HepG2 (cell line): ENCODE data around the gene PTH2. TPM values are rescaled to one million over a fixed set of nuclear protein-coding genes. Genes with fewer than 3 reads are reported as not detected.

Experiments
- ATAC-seq: fragments of 200-7000 bp; cut with Tn5 transposase; 3 replicates; pipeline ENCODE4 v1.9.1; 2020; ENCODE audit warnings: mild to moderate bottlenecking, moderate library complexity
- BruUV-seq: library from RNA; stranded (reverse); fragments of 400-500 nt; replicated peaks from 2 replicates; lab custom pipeline; 2021; lab: Mats Ljungman, UMichigan
- CTCF ChIA-PET: fragments of 300-600 bp; formaldehyde crosslinking; extraction: SDS; loops from one replicate; lab custom pipeline; 2021; ENCODE audit warnings: low total read pairs, inconsistent platforms, low intra/inter-chr PET ratio; lab: Yijun Ruan, JAX
- POLR2A ChIA-PET: fragments of 350-600 bp; sonication (Branson Sonifier 250); formaldehyde crosslinking; loops from one replicate; lab custom pipeline; 2020; ENCODE audit warnings: antibody characterized with exemption, inconsistent platforms; lab: Yijun Ruan, JAX
- DNase-seq: peaks from one replicate; pipeline ENCODE4 v3.0.0-alpha.2; 2015; ENCODE audit warnings: low spot score
- FAIRE-seq: peaks from 3 replicates; lab custom pipeline; 2011; peaks lifted over from hg19 to GRCh38; lab: Jason Lieb, UNC
- H2AFZ ChIP-seq: one replicate; pipeline ENCODE4 v1.6.1; 2011; ENCODE audit warnings: low read length, inconsistent platforms
- H3K27ac ChIP-seq: fragments of 300-600 bp; 3 replicates; pipeline ENCODE4 v1.8.0; 2011; ENCODE audit warnings: mixed run types, mild to moderate bottlenecking, mixed read lengths, low read length, inconsistent platforms; ENCODE audit not compliant: insufficient read depth; ENCODE audit errors: extremely low read length
- H3K27me3 ChIP-seq, 2 experiments: fragments of 200-600 bp in 1 of 2; 2 replicates in 1 of 2; 3 replicates in 1 of 2; pipeline versions ENCODE4 v1.6.0 to v1.8.0; 2011; ENCODE audit warnings: low read length in 2 of 2, mild to moderate bottlenecking in 2 of 2, moderate library complexity in 2 of 2, inconsistent platforms in 1 of 2; ENCODE audit not compliant: insufficient read depth in 2 of 2, control insufficient read depth in 1 of 2
- H3K36me3 ChIP-seq, 2 experiments: fragments of 200-600 bp in 1 of 2; replicated peaks in 1 of 2; 2 replicates in 1 of 2; 3 replicates in 1 of 2; pipeline versions ENCODE4 v1.5.1 to v1.8.0; 2011; ENCODE audit warnings: low read length in 2 of 2, inconsistent platforms in 1 of 2; ENCODE audit not compliant: insufficient read depth in 2 of 2, control insufficient read depth in 1 of 2
- H3K4me1 ChIP-seq: 2 replicates; pipeline ENCODE4 v1.5.1; 2012; ENCODE audit warnings: low read length, inconsistent platforms; ENCODE audit not compliant: insufficient read depth
- H3K4me2 ChIP-seq: 2 replicates; pipeline ENCODE4 v1.6.0; 2011; ENCODE audit warnings: low read depth, low read length, inconsistent platforms
- H3K4me3 ChIP-seq, 3 experiments: fragments of 200-600 bp in 1 of 3; sonication (generic), shearing (Covaris generic) in 1 of 3; replicated peaks in 1 of 3; 2 replicates each; pipeline ENCODE4 v1.5.1; 2011 to 2016; ENCODE audit warnings: low read length in 3 of 3, inconsistent platforms in 2 of 3, low read depth in 2 of 3, mild to moderate bottlenecking in 2 of 3, control low read depth in 1 of 3, mixed read lengths in 1 of 3; ENCODE audit not compliant: insufficient read depth in 1 of 3
- H3K79me2 ChIP-seq: one replicate; pipeline ENCODE4 v1.6.1; 2011; ENCODE audit warnings: low read length, inconsistent platforms; ENCODE audit not compliant: insufficient read depth
- H3K9ac ChIP-seq: 2 replicates; pipeline ENCODE4 v1.6.0; 2011; ENCODE audit warnings: mild to moderate bottlenecking, low read depth, low read length, inconsistent platforms; ENCODE audit not compliant: insufficient read depth
- H3K9me3 ChIP-seq: 2 replicates; pipeline ENCODE4 v1.5.1; 2012; ENCODE audit warnings: mild to moderate bottlenecking, low read length
- H4K20me1 ChIP-seq: 2 replicates; pipeline ENCODE4 v1.6.0; 2011; ENCODE audit warnings: inconsistent platforms, mild to moderate bottlenecking, low read length, moderate library complexity; ENCODE audit not compliant: insufficient read depth
- AGO2 ChIP-seq: fragments of 200-400 bp; formaldehyde crosslinking; optimal IDR thresholded peaks from 2 replicates; pipeline ENCODE3; 2017; ENCODE audit warnings: mild to moderate bottlenecking, low read depth, low read length, moderate library complexity
- ARHGAP35 ChIP-seq: sonication (generic); formaldehyde crosslinking; IDR thresholded peaks from 2 replicates; pipeline ENCODE4 v1.9.0; 2022; ENCODE audit warnings: mild to moderate bottlenecking, inconsistent platforms, moderate library complexity, missing genetic modification reagents, borderline replicate concordance
- GFI1 ChIP-seq: sonication (generic); formaldehyde crosslinking; IDR thresholded peaks from 2 replicates; pipeline ENCODE4 v1.5.0; 2020; ENCODE audit warnings: missing genetic modification reagents, mild to moderate bottlenecking, borderline replicate concordance
- GZF1 ChIP-seq: sonication (generic); formaldehyde crosslinking; IDR thresholded peaks from 2 replicates; pipeline ENCODE4 v1.5.1; 2020; ENCODE audit warnings: mild to moderate bottlenecking, missing genetic modification reagents
- JUND ChIP-seq: sonication (generic); formaldehyde crosslinking; IDR thresholded peaks from 2 replicates; pipeline ENCODE4 v1.8.0; 2022; ENCODE audit warnings: mild to moderate bottlenecking, missing genetic modification reagents
- KDM3A ChIP-seq: IDR thresholded peaks from 2 replicates; pipeline ENCODE4 v1.6.1; 2018; ENCODE audit warnings: low read depth, missing compliant biosample characterization
- MEIS2 ChIP-seq: sonication (generic); formaldehyde crosslinking; IDR thresholded peaks from 2 replicates; pipeline ENCODE4 v1.9.0; 2021; ENCODE audit warnings: mild to moderate bottlenecking, missing genetic modification reagents
- NFE2L2 ChIP-seq: fragments of 150-350 bp; IDR thresholded peaks from 2 replicates; pipeline ENCODE4 v1.6.1; 2014; ENCODE audit warnings: low read length
- PBX2 ChIP-seq: IDR thresholded peaks from 2 replicates; pipeline ENCODE4 v1.6.1; 2016; ENCODE audit warnings: control low read depth
- PHB2 ChIP-seq: fragments of 450-650 bp; IDR thresholded peaks from 2 replicates; pipeline ENCODE4 v1.6.1; 2018; ENCODE audit not compliant: partially characterized antibody
- ZNF136 ChIP-seq: sonication (generic); formaldehyde crosslinking; IDR thresholded peaks from 2 replicates; pipeline ENCODE4 v1.8.1; 2022; ENCODE audit warnings: low read depth, mild to moderate bottlenecking, moderate library complexity, missing genetic modification reagents
- ZNF713 ChIP-seq: sonication (generic); formaldehyde crosslinking; IDR thresholded peaks from 2 replicates; pipeline ENCODE4 v1.4.0; 2020; ENCODE audit warnings: mild to moderate bottlenecking, missing genetic modification reagents
- ZNF781 ChIP-seq: sonication (generic); formaldehyde crosslinking; IDR thresholded peaks from 2 replicates; pipeline ENCODE4 v1.5.1; 2020; ENCODE audit warnings: borderline replicate concordance, mild to moderate bottlenecking, missing genetic modification reagents; ENCODE audit errors: not compliant biosample characterization
- WGBS: methylation state at CpG from one replicate; pipeline ENCODE4 v1.1.6; 2017; ENCODE audit warnings: low lambda C conversion rate; 5-methylcytosine and 5-hydroxymethylcytosine counted together
- in situ Hi-C: cut with HindIII; loops from 2 replicates; pipeline ENCODE4 v1.10.0; 2017; ENCODE audit warnings: low pct_unique_long_range_greater_than_20kb; ENCODE audit not compliant: extremely low pct_ligation_motif_present
- intact Hi-C: fragments of 100-400 bp; cut with micrococcal nuclease; formaldehyde crosslinking; loops from one replicate; pipeline ENCODE4 v1.10.0; 2022; ENCODE audit not compliant: unreplicated experiment
- polyA plus RNA-seq, 8 experiments: library from polyadenylated mRNA; depleted of rRNA in 3 of 8; stranded (reverse) in 7 of 8; unstranded in 1 of 8; fragments of >200 nt; fragmentation: Illumina TruSeq in 4 of 8; extraction: Trizol in 4 of 8; gene quantifications; 2 replicates each; pipeline versions ENCODE4 v1.2.1 to v1.2.3, GENCODE V29; 2011 to 2016; ENCODE audit warnings: low read depth in 4 of 8, missing spikeins in 1 of 8, mixed read lengths in 1 of 8; ENCODE audit not compliant: insufficient read depth in 1 of 8
- total RNA-seq, 5 experiments: library from RNA; depleted of rRNA; stranded (reverse); fragments of >200 nt; fragmentation: Illumina TruSeq; extraction: Trizol; gene quantifications; 2 replicates each; pipeline ENCODE4 v1.2.3, GENCODE V29; 2016; ENCODE audit warnings: low read depth in 1 of 5
- TF ChIP-seq, protein P1 (sequence below), 2 experiments: IDR thresholded peaks; 2 replicates each; pipeline ENCODE4 v1.6.1; 2011 to 2012; ENCODE audit warnings: low read length in 2 of 2, borderline replicate concordance in 1 of 2, low read depth in 1 of 2, mild to moderate bottlenecking in 1 of 2, moderate library complexity in 1 of 2
- TF ChIP-seq, protein P2 (sequence below): sonication (generic); formaldehyde crosslinking; conservative IDR thresholded peaks from 2 replicates; pipeline ENCODE4 v1.4.0; 2020; ENCODE audit warnings: mild to moderate bottlenecking, missing genetic modification reagents, moderate library complexity

The PTH2 gene
- total and polyA plus RNA-seq, 2 of the 13 experiments (the other 11 are each of a cell fraction or from before 2014, with no cell fraction given), result not detected

- peaks cover 7 to 49% of the 10 kb centered on the region in 2 experiments; a peak in 4 of 5 replicates for H3K27me3 ChIP-seq
- peak overlapping the region; percentile 16 to 76 (median 70); a peak in 4 of 6 replicates for H3K4me3 ChIP-seq
- CTCF ChIA-PET, result interaction anchor here (2.3 kb wide), 1 partner anchor 50 kb away, joined by 45 read pairs; no protein-coding TSS in a partner anchor
- in situ Hi-C loops (no loop called here), intact Hi-C loops (no loop called here)
- POLR2A ChIA-PET, result interaction anchor here (1.0 to 2.1 kb wide), 5 partner anchors 9 to 81 kb away, joined by 3 to 21 read pairs (median 3); partner anchors contain the start of genes ALDH16A1 and PIH1D1
- WGBS, result 10% methylated on average over 11 of the region's 11 CpGs
- DNase-seq (no peak), ATAC-seq (no peak), FAIRE-seq (no peak)
- H2AFZ ChIP-seq, result peak overlapping the region; percentile 72
- peak overlapping the region; percentile 75 for H3K4me2 ChIP-seq
- BruUV-seq, result no TSS peak
- peaks cover 0 to 10% of the 10 kb centered on the region in 2 experiments; a peak in 3 of 5 replicates for H3K36me3 ChIP-seq
- no peak overlapping the region for H3K27ac ChIP-seq
- TF ChIP-seq AGO2 (no peak), ZNF136 (CRISPR knock-in tag) (no peak), ZNF713 (no peak), MEIS2 (no peak), ARHGAP35 (CRISPR knock-in tag) (0 out of 2 replicates have a peak, but pooled peaks have one; percentile 8), ZNF781 (no peak), KDM3A (no peak), GFI1 (CRISPR knock-in tag) (0 out of 2 replicates have a peak, but pooled peaks have one; percentile 19), JUND (CRISPR knock-in tag) (no peak), PBX2 (CRISPR knock-in tag) (no peak), PHB2 (no peak), GZF1 (no peak), NFE2L2 (no peak)
- TF ChIP-seq, protein P1, sequence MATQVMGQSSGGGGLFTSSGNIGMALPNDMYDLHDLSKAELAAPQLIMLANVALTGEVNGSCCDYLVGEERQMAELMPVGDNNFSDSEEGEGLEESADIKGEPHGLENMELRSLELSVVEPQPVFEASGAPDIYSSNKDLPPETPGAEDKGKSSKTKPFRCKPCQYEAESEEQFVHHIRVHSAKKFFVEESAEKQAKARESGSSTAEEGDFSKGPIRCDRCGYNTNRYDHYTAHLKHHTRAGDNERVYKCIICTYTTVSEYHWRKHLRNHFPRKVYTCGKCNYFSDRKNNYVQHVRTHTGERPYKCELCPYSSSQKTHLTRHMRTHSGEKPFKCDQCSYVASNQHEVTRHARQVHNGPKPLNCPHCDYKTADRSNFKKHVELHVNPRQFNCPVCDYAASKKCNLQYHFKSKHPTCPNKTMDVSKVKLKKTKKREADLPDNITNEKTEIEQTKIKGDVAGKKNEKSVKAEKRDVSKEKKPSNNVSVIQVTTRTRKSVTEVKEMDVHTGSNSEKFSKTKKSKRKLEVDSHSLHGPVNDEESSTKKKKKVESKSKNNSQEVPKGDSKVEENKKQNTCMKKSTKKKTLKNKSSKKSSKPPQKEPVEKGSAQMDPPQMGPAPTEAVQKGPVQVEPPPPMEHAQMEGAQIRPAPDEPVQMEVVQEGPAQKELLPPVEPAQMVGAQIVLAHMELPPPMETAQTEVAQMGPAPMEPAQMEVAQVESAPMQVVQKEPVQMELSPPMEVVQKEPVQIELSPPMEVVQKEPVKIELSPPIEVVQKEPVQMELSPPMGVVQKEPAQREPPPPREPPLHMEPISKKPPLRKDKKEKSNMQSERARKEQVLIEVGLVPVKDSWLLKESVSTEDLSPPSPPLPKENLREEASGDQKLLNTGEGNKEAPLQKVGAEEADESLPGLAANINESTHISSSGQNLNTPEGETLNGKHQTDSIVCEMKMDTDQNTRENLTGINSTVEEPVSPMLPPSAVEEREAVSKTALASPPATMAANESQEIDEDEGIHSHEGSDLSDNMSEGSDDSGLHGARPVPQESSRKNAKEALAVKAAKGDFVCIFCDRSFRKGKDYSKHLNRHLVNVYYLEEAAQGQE (IDR thresholded peaks at IDR 0.05; ENCODE audit: borderline replicate concordance in 1 of 2, low read depth in 1 of 2, low read length in 2 of 2), result no peak
- TF ChIP-seq, protein P2, sequence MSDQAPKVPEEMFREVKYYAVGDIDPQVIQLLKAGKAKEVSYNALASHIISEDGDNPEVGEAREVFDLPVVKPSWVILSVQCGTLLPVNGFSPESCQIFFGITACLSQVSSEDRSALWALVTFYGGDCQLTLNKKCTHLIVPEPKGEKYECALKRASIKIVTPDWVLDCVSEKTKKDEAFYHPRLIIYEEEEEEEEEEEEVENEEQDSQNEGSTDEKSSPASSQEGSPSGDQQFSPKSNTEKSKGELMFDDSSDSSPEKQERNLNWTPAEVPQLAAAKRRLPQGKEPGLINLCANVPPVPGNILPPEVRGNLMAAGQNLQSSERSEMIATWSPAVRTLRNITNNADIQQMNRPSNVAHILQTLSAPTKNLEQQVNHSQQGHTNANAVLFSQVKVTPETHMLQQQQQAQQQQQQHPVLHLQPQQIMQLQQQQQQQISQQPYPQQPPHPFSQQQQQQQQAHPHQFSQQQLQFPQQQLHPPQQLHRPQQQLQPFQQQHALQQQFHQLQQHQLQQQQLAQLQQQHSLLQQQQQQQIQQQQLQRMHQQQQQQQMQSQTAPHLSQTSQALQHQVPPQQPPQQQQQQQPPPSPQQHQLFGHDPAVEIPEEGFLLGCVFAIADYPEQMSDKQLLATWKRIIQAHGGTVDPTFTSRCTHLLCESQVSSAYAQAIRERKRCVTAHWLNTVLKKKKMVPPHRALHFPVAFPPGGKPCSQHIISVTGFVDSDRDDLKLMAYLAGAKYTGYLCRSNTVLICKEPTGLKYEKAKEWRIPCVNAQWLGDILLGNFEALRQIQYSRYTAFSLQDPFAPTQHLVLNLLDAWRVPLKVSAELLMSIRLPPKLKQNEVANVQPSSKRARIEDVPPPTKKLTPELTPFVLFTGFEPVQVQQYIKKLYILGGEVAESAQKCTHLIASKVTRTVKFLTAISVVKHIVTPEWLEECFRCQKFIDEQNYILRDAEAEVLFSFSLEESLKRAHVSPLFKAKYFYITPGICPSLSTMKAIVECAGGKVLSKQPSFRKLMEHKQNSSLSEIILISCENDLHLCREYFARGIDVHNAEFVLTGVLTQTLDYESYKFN (CRISPR knock-in tag), result no peak
- H3K79me2 ChIP-seq, result no peaks in the 10 kb centered on the region
- peaks cover 5% of the 10 kb centered on the region; the same call in 1 of the 2 replicates for H4K20me1 ChIP-seq
- peaks cover 27% of the 10 kb centered on the region for H3K4me1 ChIP-seq
- H3K9ac ChIP-seq, result no peak overlapping the region
- no peaks in the 10 kb centered on the region for H3K9me3 ChIP-seq
Observed at GRCh38 chr19:49442354-49442753, 19.1 kb upstream of the PTH2 start.
